Fibroblast of mammary gland (primary cell): Measurements from ENCODE around the gene WFDC10B.
"Not testable (repeated sequence)": the region's sequence is repeated elsewhere in the genome, so short reads cannot be mapped to it uniquely, and the experiment has no call there.

Experiments
- DNase-seq: peaks from one replicate; pipeline ENCODE4 v3.0.0-alpha.2; 2010; ENCODE audit warnings: low read depth
- H3K4me3 ChIP-seq: 2 replicates; pipeline ENCODE4 v1.5.1; 2011; ENCODE audit warnings: low read depth, mild to moderate bottlenecking, low read length, moderate library complexity; ENCODE audit not compliant: control insufficient read depth
- CTCF ChIP-seq: conservative IDR thresholded peaks from 2 replicates; pipeline ENCODE4 v1.5.1; 2011; ENCODE audit warnings: low read depth, low read length, inconsistent platforms; ENCODE audit not compliant: control insufficient read depth, insufficient read depth

WFDC10B gene

GRCh38 chr20:45735552-45735951 lies 30.7 kb upstream of the WFDC10B start:
- DNase-seq = no peak
- H3K4me3 ChIP-seq = no peak overlapping the region
- no peak for TF ChIP-seq CTCF

- DNase-seq = no peak
- no peak overlapping the region for H3K4me3 ChIP-seq
- TF ChIP-seq CTCF = no peak
These were observed 27.4 kb upstream of the WFDC10B start for GRCh38 chr20:45732199-45732598.

GRCh38 chr20:45727044-45727443 lies 22.2 kb upstream of the WFDC10B start:
- H3K4me3 ChIP-seq = no peak overlapping the region
- DNase-seq = peak; percentile 5
- TF ChIP-seq CTCF = no peak

GRCh38 chr20:45725134-45725533 lies 20.3 kb upstream of the WFDC10B start:
- TF ChIP-seq CTCF = no peak
- no peak overlapping the region for H3K4me3 ChIP-seq
- peak; percentile 39 for DNase-seq

GRCh38 chr20:45722047-45722446 lies 17.2 kb upstream of the WFDC10B start, which contains the start of gene SPINT4:
Gene SPINT4 (plus strand): TSS chr20:45722347. CDS start chr20:45722368, 21 bp downstream.
- no peak within 1 kb of the TSS for H3K4me3 ChIP-seq
- no peak for TF ChIP-seq CTCF
- DNase-seq = no peak

GRCh38 chr20:45716141-45716688 lies 11.4 kb upstream of the WFDC10B start:
- not testable (repeated sequence) for H3K4me3 ChIP-seq, DNase-seq

- TF ChIP-seq CTCF = no peak
- no peak within 1 kb of the TSS for H3K4me3 ChIP-seq
- DNase-seq = no peak
These were observed 2.9 kb downstream of the WFDC10B start, which contains the start of gene WFDC13 for GRCh38 chr20:45701873-45702272. Gene WFDC13 (plus strand): TSS chr20:45702038. CDS start chr20:45702124, 86 bp downstream.
